ENCODE measurements around the gene SETD4.

DNA sequence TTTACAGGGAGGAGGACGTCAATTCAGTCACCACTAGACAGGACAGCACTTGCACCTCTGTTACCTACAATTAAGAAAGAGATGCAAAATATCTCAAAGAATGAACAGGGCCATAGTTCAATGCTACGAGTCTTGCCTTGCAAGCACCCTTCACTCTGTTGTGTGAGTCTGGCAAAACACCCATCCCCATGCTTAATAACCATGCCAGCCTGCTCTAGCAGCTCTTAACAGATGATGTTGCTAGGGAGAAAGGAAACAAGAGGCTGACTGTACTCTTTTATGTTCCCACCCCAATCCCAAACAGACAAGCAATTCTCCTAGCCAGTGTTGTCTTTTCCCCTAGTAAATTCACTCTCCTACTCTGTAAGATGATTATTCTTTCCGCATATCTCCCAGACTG lies 14.8 kb upstream of the SETD4 start:
- TF ChIP-seq YY1 (IDR thresholded peaks at IDR 0.05; ENCODE audit: low read depth, low read length) (no peak), EP300 (IDR thresholded peaks at IDR 0.05; ENCODE audit: borderline replicate concordance in 1 of 2, low read depth in 2 of 2, low read length in 2 of 2) (no peak), CTCF (IDR thresholded peaks at IDR 0.05; ENCODE audit: control extremely low read depth in 1 of 3, insufficient read depth in 1 of 3, low read depth in 1 of 3, low read length in 3 of 3) (no peak), MAX (IDR thresholded peaks at IDR 0.05) (no peak), POLR2AphosphoS5 (IDR thresholded peaks at IDR 0.05; ENCODE audit: low read depth, low read length) (no peak), SIX5 (IDR thresholded peaks at IDR 0.05; ENCODE audit: low read depth, low read length) (no peak), POLR2A (IDR thresholded peaks at IDR 0.05; ENCODE audit: control extremely low read depth in 1 of 2, low read depth in 2 of 2, low read length in 2 of 2) (no peak), GTF2F1 (IDR thresholded peaks at IDR 0.05; ENCODE audit: borderline replicate concordance, low read depth, low read length) (no peak)
